Ishikawa (cell line): ENCODE results near the gene RABL6.

Experiments used
- CEBPB ChIP-seq: IDR thresholded peaks from 2 replicates; pipeline ENCODE4 v1.6.1; 2012
- EGR1 ChIP-seq: IDR thresholded peaks from 2 replicates; pipeline ENCODE4 v1.6.1; 2012
- EP300 ChIP-seq: IDR thresholded peaks from 2 replicates; pipeline ENCODE4 v1.6.1; 2012; ENCODE audit warnings: borderline replicate concordance
- FOXM1 ChIP-seq: IDR thresholded peaks from 2 replicates; pipeline ENCODE4 v1.6.1; 2012; ENCODE audit warnings: low read depth, borderline replicate concordance
- RAD21 ChIP-seq: IDR thresholded peaks from 2 replicates; pipeline ENCODE4 v1.6.1; 2012; ENCODE audit warnings: low read depth

GRCh38 chr9:136868644-136869043 lies 60.9 kb downstream of the RABL6 start:
- no peak for TF ChIP-seq FOXM1
- TF ChIP-seq RAD21 = no peak
- TF ChIP-seq EP300 = no peak
- no peak for TF ChIP-seq CEBPB
- no peak for TF ChIP-seq EGR1
